Pancreas (tissue), 10 donors: Measurements from ENCODE around the gene FOLR1. TPM values are rescaled to one million over a fixed set of nuclear protein-coding genes. Genes with fewer than 3 reads are reported as not detected.

Source experiments
- ATAC-seq, 4 donors: fragments of 200-7000 bp; cut with Tn5 transposase; one replicate each; pipeline versions ENCODE4 v1.8.0 to v1.9.1; 2020; ENCODE audit warnings: mild to moderate bottlenecking in 4 of 4, moderate library complexity in 4 of 4
- DNase-seq, 6 donors: peaks; one replicate each; pipeline ENCODE4 v3.0.0-alpha.2; 2020
- FAIRE-seq: peaks from 2 replicates; lab custom pipeline; 2012; peaks lifted over from hg19 to GRCh38; lab: Jason Lieb, UNC
- H3K27ac ChIP-seq, 4 donors: fragments of 200-600 bp; sonication (generic); 1 replicate in 3 of 4; 2 replicates in 1 of 4; pipeline versions ENCODE4 v1.5.0 to v1.8.0; 2020
- H3K27me3 ChIP-seq, 4 donors: fragments of 200-600 bp; one replicate each; pipeline ENCODE4 v1.8.0; 2021
- H3K36me3 ChIP-seq, 3 donors: fragments of 200-600 bp; sonication (generic) in 1 of 3; one replicate each; pipeline versions ENCODE4 v1.5.0 to v1.8.0; 2020 to 2021
- H3K4me1 ChIP-seq, 3 donors: fragments of 200-600 bp; one replicate each; pipeline ENCODE4 v1.8.0; 2021
- H3K4me3 ChIP-seq, 4 donors: fragments of 200-600 bp; sonication (generic) in 2 of 4; one replicate each; pipeline versions ENCODE4 v1.5.0 to v1.8.0; 2020 to 2021
- H3K9me3 ChIP-seq, 4 donors: fragments of 200-600 bp; one replicate each; pipeline ENCODE4 v1.8.0; 2021
- CTCF ChIP-seq, 4 donors: fragments of 200-600 bp; sonication (generic) in 3 of 4; IDR thresholded peaks; one replicate each; pipeline versions ENCODE4 v1.5.0 to v1.8.0; 2021; ENCODE audit warnings: antibody characterized with exemption in 4 of 4
- WGBS, 2 donors: extraction: QIAGEN DNeasy Blood & Tissue Kit; methylation state at CpG; one replicate each; pipeline ENCODE4 v1.1.7; 2013; 5-methylcytosine and 5-hydroxymethylcytosine counted together
- intact Hi-C, 3 donors: fragments of 100-400 bp; cut with DNase I; formaldehyde crosslinking; loops; one replicate each; pipeline versions ENCODE4 v1.11.1 to v1.14.2; 2022
- polyA plus RNA-seq, 2 donors: library from polyadenylated mRNA; stranded (reverse); fragments of 200-250 nt; gene quantifications; one replicate each; pipeline ENCODE4 v1.2.3, GENCODE V29; 2013
- total RNA-seq, 6 donors: library from RNA; stranded (reverse); fragmentation: NEBNext Ultra II Directional in 4 of 6; extraction: Animal tissue kit (Norgen Biotek cat#: 25700) in 4 of 6; gene quantifications; one replicate each; pipeline versions ENCODE4 v1.2.1 to v1.2.4, GENCODE V29; 2021 to 2023
- donor health status: healthy with polysubstance abuse.
- donor health status: DM: no; HTN: no; CAD: no; lungs with moderate emphysema.
- donor health status: DM: no; HTN: no; CAD: no.
- donor health status: control.
- donor health status: control.
- donor health status: Bipolar disorder and iron deficiency.
- donor health status: DM: yes; HTN: yes; CAD: no.
- donor health status: DM: no; HTN: no; CAD: no.
- donor health status: DM: no; HTN: no; CAD: no.
- donor health status: DM: yes; HTN: yes; CAD: no.

FOLR1 gene
- total and polyA plus RNA-seq, 8 donors, result 1.2 to 8.3 (median 4.5) TPM

- peaks cover 0 to 53% (median 26%) of the 10 kb centered on the region in 3 donors for H3K36me3 ChIP-seq
- no peak for FAIRE-seq
These were observed 36.9 kb downstream of the FOLR1 start for GRCh38 chr11:72228844-72229231.

GRCh38 chr11:72229336-72229924, 37.5 kb downstream of the FOLR1 start:
- no peaks in the 10 kb centered on the region for H3K27me3 ChIP-seq
- H3K36me3 ChIP-seq, result peaks cover 0 to 59% (median 26%) of the 10 kb centered on the region in 3 donors
- intact Hi-C loops, result no loop called here
- H3K9me3 ChIP-seq, result no peaks in the 10 kb centered on the region
- peaks cover 0 to 6% (median 0%) of the 10 kb centered on the region in 3 donors for H3K4me1 ChIP-seq
- 91 to 97% methylated on average over 8 of the region's 8 CpGs for WGBS, 2 donors
- no peak for DNase-seq
- FAIRE-seq, result no peak
- H3K4me3 ChIP-seq, result no peak overlapping the region
- ATAC-seq, result no peak
- no peak overlapping the region for H3K27ac ChIP-seq
- TF ChIP-seq CTCF (IDR thresholded peaks at IDR 0.05), result no peak

More at GRCh38 chr11:72228844-72229231, 36.9 kb downstream of the FOLR1 start:
- TF ChIP-seq CTCF (IDR thresholded peaks at IDR 0.05), result no peak
- H3K27me3 ChIP-seq, result no peaks in the 10 kb centered on the region
- no peak overlapping the region for H3K27ac ChIP-seq
- no peak overlapping the region for H3K4me3 ChIP-seq
- H3K4me1 ChIP-seq, result peaks cover 0 to 6% (median 0%) of the 10 kb centered on the region in 3 donors
- 83 to 85% methylated on average over 7 of the region's 7 CpGs for WGBS, 2 donors
- ATAC-seq (no peak), DNase-seq (peak in 2 of 6 donors; percentile 8 to 63)
- H3K9me3 ChIP-seq, result no peaks in the 10 kb centered on the region
- intact Hi-C loops, result no loop called here

- intact Hi-C loops, result no loop called here
- FAIRE-seq, result no peak
- Histone ChIP-seq H3K9me3 (no peaks in the 10 kb centered on the region), H3K4me1 (peaks cover 0 to 6% (median 0%) of the 10 kb centered on the region in 3 donors), H3K27me3 (no peaks in the 10 kb centered on the region), H3K36me3 (peaks cover 0 to 61% (median 26%) of the 10 kb centered on the region in 3 donors), H3K27ac (no peak overlapping the region), H3K4me3 (no peak overlapping the region)
- TF ChIP-seq CTCF (IDR thresholded peaks at IDR 0.05), result no peak
- WGBS, 2 donors, result 94 to 96% methylated on average over 21 of the region's 21 CpGs
- DNase-seq, result peak in 2 of 6 donors; percentile 33 to 70
- no peak for ATAC-seq
These were observed 38.2 kb downstream of the FOLR1 start for GRCh38 chr11:72229925-72230763.

- H3K27ac ChIP-seq, result no peak overlapping the region
These were observed 38.9 kb downstream of the FOLR1 start for GRCh38 chr11:72230764-72231365.

More at GRCh38 chr11:72230764-72231365, 38.9 kb downstream of the FOLR1 start:
- Histone ChIP-seq H3K27me3 (no peaks in the 10 kb centered on the region), H3K4me1 (peaks cover 0 to 1% (median 0%) of the 10 kb centered on the region in 3 donors), H3K36me3 (peaks cover 0 to 68% (median 26%) of the 10 kb centered on the region in 3 donors), H3K9me3 (no peaks in the 10 kb centered on the region), H3K4me3 (no peak overlapping the region)
- intact Hi-C loops, result no loop called here
- no peak for TF ChIP-seq CTCF (IDR thresholded peaks at IDR 0.05)
- FAIRE-seq (no peak), ATAC-seq (no peak), DNase-seq (peak in 2 of 6 donors; percentile 27 to 47)
- WGBS, 2 donors, result 90 to 91% methylated on average over 18 of the region's 18 CpGs
